Pancreas (tissue), 10 donors: ENCODE measurements around the gene BCAT1. TPM values are rescaled to one million over a fixed set of nuclear protein-coding genes. Genes with fewer than 3 reads are reported as not detected.

ENCODE experiments used
- ATAC-seq, 4 donors: fragments of 200-7000 bp; cut with Tn5 transposase; one replicate each; pipeline versions ENCODE4 v1.8.0 to v1.9.1; 2020; ENCODE audit warnings: mild to moderate bottlenecking in 4 of 4, moderate library complexity in 4 of 4
- DNase-seq, 6 donors: peaks; one replicate each; pipeline ENCODE4 v3.0.0-alpha.2; 2020
- FAIRE-seq: peaks from 2 replicates; lab custom pipeline; 2012; peaks lifted over from hg19 to GRCh38; lab: Jason Lieb, UNC
- H3K27ac ChIP-seq, 4 donors: fragments of 200-600 bp; sonication (generic); 1 replicate in 3 of 4; 2 replicates in 1 of 4; pipeline versions ENCODE4 v1.5.0 to v1.8.0; 2020
- H3K27me3 ChIP-seq, 4 donors: fragments of 200-600 bp; one replicate each; pipeline ENCODE4 v1.8.0; 2021
- H3K36me3 ChIP-seq, 3 donors: fragments of 200-600 bp; sonication (generic) in 1 of 3; one replicate each; pipeline versions ENCODE4 v1.5.0 to v1.8.0; 2020 to 2021
- H3K4me1 ChIP-seq, 3 donors: fragments of 200-600 bp; one replicate each; pipeline ENCODE4 v1.8.0; 2021
- H3K4me3 ChIP-seq, 4 donors: fragments of 200-600 bp; sonication (generic) in 2 of 4; one replicate each; pipeline versions ENCODE4 v1.5.0 to v1.8.0; 2020 to 2021
- H3K9me3 ChIP-seq, 4 donors: fragments of 200-600 bp; one replicate each; pipeline ENCODE4 v1.8.0; 2021
- WGBS, 2 donors: extraction: QIAGEN DNeasy Blood & Tissue Kit; methylation state at CpG; one replicate each; pipeline ENCODE4 v1.1.7; 2013; 5-methylcytosine and 5-hydroxymethylcytosine counted together
- intact Hi-C, 3 donors: fragments of 100-400 bp; cut with DNase I; formaldehyde crosslinking; loops; one replicate each; pipeline versions ENCODE4 v1.11.1 to v1.14.2; 2022
- polyA plus RNA-seq, 2 donors: library from polyadenylated mRNA; stranded (reverse); fragments of 200-250 nt; gene quantifications; one replicate each; pipeline ENCODE4 v1.2.3, GENCODE V29; 2013
- total RNA-seq, 6 donors: library from RNA; stranded (reverse); fragmentation: NEBNext Ultra II Directional in 4 of 6; extraction: Animal tissue kit (Norgen Biotek cat#: 25700) in 4 of 6; gene quantifications; one replicate each; pipeline versions ENCODE4 v1.2.1 to v1.2.4, GENCODE V29; 2021 to 2023
- TF ChIP-seq, protein P1 (sequence below), 4 donors: fragments of 200-600 bp; sonication (generic) in 3 of 4; IDR thresholded peaks; one replicate each; pipeline versions ENCODE4 v1.5.0 to v1.8.0; 2021; ENCODE audit warnings: antibody characterized with exemption in 4 of 4
- donor health status: healthy with polysubstance abuse.
- donor health status: DM: no; HTN: no; CAD: no; lungs with moderate emphysema.
- donor health status: DM: no; HTN: no; CAD: no.
- donor health status: control.
- donor health status: control.
- donor health status: Bipolar disorder and iron deficiency.
- donor health status: DM: yes; HTN: yes; CAD: no.
- donor health status: DM: no; HTN: no; CAD: no.
- donor health status: DM: no; HTN: no; CAD: no.
- donor health status: DM: yes; HTN: yes; CAD: no.

The BCAT1 gene, protein sequence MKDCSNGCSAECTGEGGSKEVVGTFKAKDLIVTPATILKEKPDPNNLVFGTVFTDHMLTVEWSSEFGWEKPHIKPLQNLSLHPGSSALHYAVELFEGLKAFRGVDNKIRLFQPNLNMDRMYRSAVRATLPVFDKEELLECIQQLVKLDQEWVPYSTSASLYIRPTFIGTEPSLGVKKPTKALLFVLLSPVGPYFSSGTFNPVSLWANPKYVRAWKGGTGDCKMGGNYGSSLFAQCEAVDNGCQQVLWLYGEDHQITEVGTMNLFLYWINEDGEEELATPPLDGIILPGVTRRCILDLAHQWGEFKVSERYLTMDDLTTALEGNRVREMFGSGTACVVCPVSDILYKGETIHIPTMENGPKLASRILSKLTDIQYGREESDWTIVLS
- total RNA-seq (100 to 1,000 TPM in 1 of 6 donors, 10 to 100 TPM in 5; 54.4 to 121 (median 73.4) TPM), polyA plus RNA-seq (1 to 10 TPM; 7.6 to 9.6 TPM)

DNA sequence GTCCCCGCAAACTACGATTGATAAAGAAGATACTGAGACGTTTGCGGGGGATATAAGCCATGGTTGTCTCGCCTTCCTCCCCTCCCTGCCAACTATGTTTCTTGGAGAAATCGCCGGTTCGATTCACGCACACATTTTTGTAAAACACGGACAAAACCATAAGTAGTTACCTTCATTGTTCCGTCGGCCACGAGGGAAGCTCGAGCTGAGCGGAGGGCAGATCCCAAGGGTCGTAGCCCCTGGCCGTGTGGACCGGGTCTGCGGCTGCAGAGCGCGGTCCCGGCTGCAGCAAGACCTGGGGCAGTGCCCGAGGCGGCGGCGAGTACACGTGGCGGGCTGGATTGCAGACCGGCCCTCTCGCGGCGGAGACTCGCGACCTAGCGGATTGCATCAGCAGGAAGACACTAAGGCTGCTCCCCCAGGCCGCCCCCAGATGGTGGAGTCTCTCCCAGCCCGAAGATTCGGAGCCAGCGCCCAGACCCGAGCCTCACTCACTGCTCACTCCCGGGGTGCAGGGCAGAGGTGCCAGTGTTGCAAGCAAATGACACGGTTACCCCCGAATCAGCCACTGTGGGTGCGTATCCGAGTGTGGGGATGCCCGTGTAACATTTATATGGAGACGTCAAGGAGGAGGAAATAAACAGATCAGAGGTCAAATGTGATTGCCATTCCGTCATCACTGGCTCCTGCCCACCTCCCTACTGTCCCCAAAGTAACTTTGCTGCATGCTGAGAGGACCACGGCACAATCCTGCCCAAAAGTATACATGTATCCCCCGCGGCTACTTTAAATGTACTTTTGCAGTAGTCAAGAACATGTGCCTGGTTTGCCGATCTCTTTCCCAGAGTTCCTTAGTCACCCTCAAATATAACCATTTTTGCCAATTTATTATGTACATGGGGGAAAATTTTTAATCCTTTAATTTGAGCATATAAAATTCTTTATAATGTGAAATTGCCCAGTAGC, at the start of gene BCAT1:
BCAT1 (minus strand) TSS at position 345 of the 966 bp plus-strand sequence; CDS start at position 176, 169 bp downstream.
- Histone ChIP-seq H3K27ac (peak within 1 kb of the TSS; percentile 42 to 85 (median 58)), H3K27me3 (no peaks in the 10 kb centered on the region), H3K36me3 (no peaks in the 10 kb centered on the region), H3K9me3 (no peaks in the 10 kb centered on the region), H3K4me1 (peaks cover 0 to 13% (median 5%) of the 10 kb centered on the region in 3 donors), H3K4me3 (peak within 1 kb of the TSS; percentile 41 to 73 (median 53))
- ATAC-seq: peak; percentile 71 to 82 (median 78)
- intact Hi-C loops: no loop called here
- FAIRE-seq: no peak
- DNase-seq: peak; percentile 70 to 90 (median 83)
- WGBS, 2 donors: 4% methylated on average over 52 of the region's 52 CpGs
- TF ChIP-seq, protein P1, sequence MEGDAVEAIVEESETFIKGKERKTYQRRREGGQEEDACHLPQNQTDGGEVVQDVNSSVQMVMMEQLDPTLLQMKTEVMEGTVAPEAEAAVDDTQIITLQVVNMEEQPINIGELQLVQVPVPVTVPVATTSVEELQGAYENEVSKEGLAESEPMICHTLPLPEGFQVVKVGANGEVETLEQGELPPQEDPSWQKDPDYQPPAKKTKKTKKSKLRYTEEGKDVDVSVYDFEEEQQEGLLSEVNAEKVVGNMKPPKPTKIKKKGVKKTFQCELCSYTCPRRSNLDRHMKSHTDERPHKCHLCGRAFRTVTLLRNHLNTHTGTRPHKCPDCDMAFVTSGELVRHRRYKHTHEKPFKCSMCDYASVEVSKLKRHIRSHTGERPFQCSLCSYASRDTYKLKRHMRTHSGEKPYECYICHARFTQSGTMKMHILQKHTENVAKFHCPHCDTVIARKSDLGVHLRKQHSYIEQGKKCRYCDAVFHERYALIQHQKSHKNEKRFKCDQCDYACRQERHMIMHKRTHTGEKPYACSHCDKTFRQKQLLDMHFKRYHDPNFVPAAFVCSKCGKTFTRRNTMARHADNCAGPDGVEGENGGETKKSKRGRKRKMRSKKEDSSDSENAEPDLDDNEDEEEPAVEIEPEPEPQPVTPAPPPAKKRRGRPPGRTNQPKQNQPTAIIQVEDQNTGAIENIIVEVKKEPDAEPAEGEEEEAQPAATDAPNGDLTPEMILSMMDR (IDR thresholded peaks at IDR 0.05): no peak

DNA sequence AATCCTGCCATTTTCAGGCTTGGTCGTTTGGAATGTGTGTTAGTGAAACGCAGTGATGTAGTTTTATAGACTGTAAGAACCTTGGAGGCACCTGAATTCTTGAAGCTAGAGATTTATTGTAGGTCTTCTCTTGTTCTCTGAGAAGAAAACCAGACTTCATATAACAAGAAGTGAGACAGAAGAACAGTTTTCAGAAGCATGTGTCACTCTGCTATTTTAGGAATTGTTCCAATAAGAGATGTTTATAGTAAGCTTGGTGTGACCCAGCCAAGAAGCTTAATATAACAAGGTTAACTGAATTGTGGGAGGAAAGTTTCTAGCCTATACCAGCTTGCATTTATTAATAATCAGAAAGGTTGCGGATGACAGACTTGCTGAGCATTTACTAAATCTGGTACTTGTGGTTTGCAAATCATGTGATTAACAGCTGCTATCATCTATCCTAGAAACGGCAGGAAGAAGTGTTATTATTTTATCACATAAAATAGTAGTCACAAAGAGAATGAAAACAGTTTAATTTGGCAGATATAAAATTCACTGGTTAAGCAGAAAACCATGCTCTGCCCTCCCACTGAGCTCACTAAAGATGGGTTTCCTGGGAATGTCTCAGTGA, 49.2 kb upstream of the BCAT1 start:
- H3K4me1 ChIP-seq: no peaks in the 10 kb centered on the region
- TF ChIP-seq, protein P1 (IDR thresholded peaks at IDR 0.05): no peak
- peak in 2 of 4 donors; percentile 43 to 45 for ATAC-seq
- H3K9me3 ChIP-seq: no peaks in the 10 kb centered on the region
- FAIRE-seq: no peak
- no peak overlapping the region for H3K4me3 ChIP-seq
- H3K36me3 ChIP-seq: no peaks in the 10 kb centered on the region
- no peak for DNase-seq
- H3K27me3 ChIP-seq: no peaks in the 10 kb centered on the region
- intact Hi-C loops: no loop called here
- 34 to 49% methylated on average over 4 of the region's 4 CpGs for WGBS, 2 donors
- H3K27ac ChIP-seq: no peak overlapping the region

DNA sequence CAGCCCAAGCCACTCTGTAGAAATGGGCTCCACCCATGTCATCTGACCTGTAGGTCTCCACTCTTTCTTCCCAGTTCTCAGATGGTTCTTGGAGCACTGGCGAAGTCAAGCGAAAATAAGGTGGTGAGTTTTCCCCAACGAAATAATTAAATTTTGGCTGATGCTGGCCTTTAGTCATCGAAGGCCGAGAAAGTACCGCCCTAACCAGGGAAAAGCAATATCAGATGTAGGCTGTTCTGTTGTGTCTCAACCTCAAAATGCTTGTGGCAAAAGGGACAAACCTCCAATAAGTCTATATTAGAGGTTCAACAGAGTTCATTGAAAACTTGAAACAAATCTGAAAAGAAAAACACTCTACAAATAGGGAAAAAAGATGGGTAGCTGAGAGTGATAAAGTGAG, 48.6 kb upstream of the BCAT1 start:
- H3K27me3 ChIP-seq: no peaks in the 10 kb centered on the region
- TF ChIP-seq, protein P1 (IDR thresholded peaks at IDR 0.05): no peak
- no peaks in the 10 kb centered on the region for H3K36me3 ChIP-seq
- H3K27ac ChIP-seq: no peak overlapping the region
- intact Hi-C loops: no loop called here
- DNase-seq (no peak), ATAC-seq (no peak), FAIRE-seq (no peak)
- WGBS, 2 donors: 89 to 92% methylated on average over 6 of the region's 6 CpGs
- H3K9me3 ChIP-seq: no peaks in the 10 kb centered on the region
- H3K4me3 ChIP-seq: no peak overlapping the region
- H3K4me1 ChIP-seq: no peaks in the 10 kb centered on the region

DNA sequence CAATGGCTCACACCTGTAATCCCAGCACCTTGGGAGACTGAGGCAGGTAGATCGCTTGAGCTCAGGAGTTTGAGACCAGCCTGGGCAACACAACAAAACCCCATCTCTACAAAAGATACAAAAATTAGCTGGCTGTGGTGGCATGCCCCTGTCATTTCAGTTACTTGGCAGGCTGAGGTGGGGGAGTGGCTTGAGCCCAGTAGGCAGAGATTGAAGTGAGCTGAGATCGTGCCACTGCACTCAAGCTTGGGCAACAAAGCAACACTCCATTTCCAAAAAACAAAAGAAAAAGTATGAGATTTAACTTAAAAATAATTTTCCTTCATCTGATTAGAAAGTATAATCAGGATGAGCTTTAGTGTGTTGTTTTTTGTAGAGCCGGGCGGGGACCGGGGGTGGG, 47.9 kb upstream of the BCAT1 start:
- Histone ChIP-seq H3K36me3 (no peaks in the 10 kb centered on the region), H3K4me1 (no peaks in the 10 kb centered on the region), H3K27me3 (no peaks in the 10 kb centered on the region), H3K27ac (no peak overlapping the region), H3K9me3 (no peaks in the 10 kb centered on the region), H3K4me3 (no peak overlapping the region)
- no peak for ATAC-seq
- FAIRE-seq: no peak
- DNase-seq: no peak
- intact Hi-C loops: no loop called here
- TF ChIP-seq, protein P1 (IDR thresholded peaks at IDR 0.05): no peak
- 95 to 98% methylated on average over 5 of the region's 5 CpGs for WGBS, 2 donors
